SK-N-SH (cell line): ENCODE data around the gene SLC25A25. TPM values are rescaled to one million over a fixed set of nuclear protein-coding genes. Genes with fewer than 3 reads are reported as not detected.

Source experiments
- CTCF ChIA-PET: fragments of 300-600, 350-600 bp; formaldehyde crosslinking; extraction: SDS; loops from one replicate; lab custom pipeline; 2021; lab: Yijun Ruan, JAX
- POLR2A ChIA-PET: fragments of 350-600 bp; sonication (Branson Sonifier 250); formaldehyde crosslinking; extraction: SDS; loops from one replicate; lab custom pipeline; 2020; ENCODE audit warnings: antibody characterized with exemption, inconsistent platforms; lab: Yijun Ruan, JAX
- DNase-seq: peaks from one replicate; pipeline ENCODE4 v3.0.0; 2012
- H2AFZ ChIP-seq: fragments of 200-600 bp; sonication (generic); 2 replicates; pipeline ENCODE4 v1.8.1; 2016; ENCODE audit warnings: antibody characterized with exemption, mild to moderate bottlenecking, low read depth
- H3F3A ChIP-seq: fragments of 200-600 bp; sonication (generic); replicated peaks from 2 replicates; pipeline ENCODE3; 2016; ENCODE audit warnings: antibody characterized with exemption, mild to moderate bottlenecking; ENCODE audit not compliant: insufficient read depth
- H3K27ac ChIP-seq, 2 experiments: fragments of 200-500 bp in 1 of 2; fragments of 200-600 bp in 1 of 2; sonication (Bioruptor generic) in 1 of 2; sonication (generic), shearing (Covaris generic) in 1 of 2; 2 replicates each; pipeline versions ENCODE4 v1.5.1 to v1.6.1; 2014 to 2016; ENCODE audit warnings: low read depth in 2 of 2, inconsistent platforms in 1 of 2, low read length in 1 of 2, mild to moderate bottlenecking in 1 of 2, mixed read lengths in 1 of 2
- H3K27me3 ChIP-seq: fragments of 200-600 bp; sonication (generic), shearing (Covaris generic); 2 replicates; pipeline ENCODE4 v1.6.1; 2016; ENCODE audit warnings: mixed run types; ENCODE audit not compliant: insufficient read depth
- H3K36me3 ChIP-seq, 2 experiments: fragments of 200-500 bp in 1 of 2; fragments of 200-600 bp in 1 of 2; sonication (Bioruptor generic) in 1 of 2; sonication (generic) in 1 of 2; replicated peaks in 1 of 2; 2 replicates each; pipeline versions ENCODE3 to v1.5.1; 2014 to 2016; ENCODE audit warnings: low read length in 1 of 2, mild to moderate bottlenecking in 1 of 2; ENCODE audit not compliant: insufficient read depth in 2 of 2, control insufficient read depth in 1 of 2
- H3K4me1 ChIP-seq, 2 experiments: fragments of 200-500 bp in 1 of 2; fragments of 200-600 bp in 1 of 2; sonication (Bioruptor generic) in 1 of 2; sonication (generic), shearing (Covaris generic) in 1 of 2; 2 replicates each; pipeline versions ENCODE4 v1.5.1 to v1.6.1; 2014 to 2016; ENCODE audit warnings: low read depth in 1 of 2, low read length in 1 of 2, mixed run types in 1 of 2; ENCODE audit not compliant: insufficient read depth in 2 of 2, control insufficient read depth in 1 of 2
- H3K4me2 ChIP-seq: fragments of 200-600 bp; sonication (generic), shearing (Covaris generic); 2 replicates; pipeline ENCODE4 v1.6.1; 2017; ENCODE audit warnings: mixed run types
- H3K4me3 ChIP-seq, 2 experiments: fragments of 200-500 bp in 1 of 2; fragments of 200-600 bp in 1 of 2; sonication (Bioruptor generic) in 1 of 2; sonication (generic), shearing (Covaris generic) in 1 of 2; 2 replicates each; pipeline versions ENCODE4 v1.5.1 to v1.8.1; 2014 to 2016; ENCODE audit warnings: low read depth in 2 of 2, inconsistent platforms in 1 of 2, low read length in 1 of 2, mild to moderate bottlenecking in 1 of 2, mixed read lengths in 1 of 2, moderate library complexity in 1 of 2
- H3K79me2 ChIP-seq: fragments of 200-600 bp; sonication (generic); 2 replicates; pipeline ENCODE4 v1.8.1; 2017; ENCODE audit warnings: mild to moderate bottlenecking; ENCODE audit not compliant: insufficient read depth
- H3K9ac ChIP-seq: fragments of 200-600 bp; sonication (generic); 2 replicates; pipeline ENCODE4 v1.6.1; 2017; ENCODE audit warnings: mixed run types
- H3K9me2 ChIP-seq: fragments of 200-600 bp; sonication (generic); 2 replicates; pipeline ENCODE4 v1.6.1; 2017; ENCODE audit warnings: mixed run types
- H3K9me3 ChIP-seq: fragments of 200-600 bp; sonication (generic); 2 replicates; pipeline ENCODE4 v1.6.1; 2017; ENCODE audit warnings: mixed run types, mild to moderate bottlenecking, moderate library complexity
- H4K20me1 ChIP-seq: fragments of 200-600 bp; sonication (generic); 2 replicates; pipeline ENCODE4 v1.6.1; 2017; ENCODE audit warnings: mild to moderate bottlenecking, mixed run types; ENCODE audit not compliant: insufficient read depth
- CHD2 ChIP-seq: fragments of 150-350 bp; IDR thresholded peaks from 2 replicates; pipeline ENCODE4 v1.6.1; 2018; ENCODE audit warnings: low read length; ENCODE audit not compliant: partially characterized antibody
- ELF1 ChIP-seq: IDR thresholded peaks from 2 replicates; pipeline ENCODE4 v1.4.0; 2012
- EZH2phosphoT487 ChIP-seq: fragments of 200-600 bp; sonication (generic); IDR thresholded peaks from 2 replicates; pipeline ENCODE4 v1.6.1; 2017; ENCODE audit warnings: low read depth, mixed run types, mild to moderate bottlenecking, antibody characterized with exemption, moderate library complexity, borderline replicate concordance
- FOSL2 ChIP-seq: IDR thresholded peaks from 2 replicates; pipeline ENCODE4 v1.4.0; 2012; ENCODE audit warnings: low read depth, mild to moderate bottlenecking, moderate library complexity, borderline replicate concordance
- NFIC ChIP-seq: IDR thresholded peaks from 2 replicates; pipeline ENCODE4 v1.4.0; 2012; ENCODE audit warnings: borderline replicate concordance
- RAD21 ChIP-seq: IDR thresholded peaks from 2 replicates; pipeline ENCODE4 v1.6.1; 2012; ENCODE audit warnings: mild to moderate bottlenecking, low read length
- SIN3A ChIP-seq: IDR thresholded peaks from 2 replicates; pipeline ENCODE4 v1.6.1; 2012; ENCODE audit warnings: low read depth, mild to moderate bottlenecking, low read length, moderate library complexity, borderline replicate concordance
- TEAD4 ChIP-seq: IDR thresholded peaks from 2 replicates; pipeline ENCODE4 v1.4.0; 2012; ENCODE audit warnings: mild to moderate bottlenecking, borderline replicate concordance; ENCODE audit not compliant: insufficient read depth
- ZBTB33 ChIP-seq: IDR thresholded peaks from 2 replicates; pipeline ENCODE4 v1.4.0; 2012; ENCODE audit warnings: low read depth, borderline replicate concordance
- WGBS: methylation state at CpG from one replicate; pipeline ENCODE4 v1.1.6; 2017; ENCODE audit warnings: low lambda C conversion rate; 5-methylcytosine and 5-hydroxymethylcytosine counted together
- polyA plus RNA-seq, 3 experiments: library from polyadenylated mRNA; depleted of rRNA; stranded (reverse); fragments of >200 nt; gene quantifications; 2 replicates each; pipeline ENCODE4 v1.2.3, GENCODE V29; 2012

The SLC25A25 gene
- polyA plus RNA-seq, 1 of the 3 experiments (the other 2 are of a cell fraction), result 12.1 TPM

GRCh38 chr9:128149001-128149701 lies 81.1 kb downstream of the SLC25A25 start, which contains the start of gene LCN2:
TSS of gene LCN2 (plus strand) at chr9:128149453. CDS start at chr9:128149526, 73 bp downstream.
- H3K27me3 ChIP-seq, result no peaks in the 10 kb centered on the region
- CTCF ChIA-PET, result interaction anchor here (4.4 kb wide), 1 partner anchor 32 kb away, joined by 20 read pairs; no protein-coding TSS in a partner anchor
- no peak within 1 kb of the TSS for H3K4me3 ChIP-seq
- H3K79me2 ChIP-seq, result no peaks in the 10 kb centered on the region
- DNase-seq, result no peak
- H3K36me3 ChIP-seq, result no peaks in the 10 kb centered on the region
- H2AFZ ChIP-seq, result no peak within 1 kb of the TSS
- H3K4me1 ChIP-seq, result no peaks in the 10 kb centered on the region; a peak in 1 of 4 replicates
- H3K9ac ChIP-seq, result no peak within 1 kb of the TSS
- no peak within 1 kb of the TSS for H3K4me2 ChIP-seq
- H4K20me1 ChIP-seq, result no peaks in the 10 kb centered on the region
- H3K9me2 ChIP-seq, result no peaks in the 10 kb centered on the region
- no peaks in the 10 kb centered on the region for H3F3A ChIP-seq
- H3K9me3 ChIP-seq, result no peaks in the 10 kb centered on the region
- no peak for TF ChIP-seq RAD21
- no peak for TF ChIP-seq NFIC
- TF ChIP-seq ZBTB33, result no peak
- no peak for TF ChIP-seq FOSL2
- no peak for TF ChIP-seq EZH2phosphoT487
- no peak for TF ChIP-seq TEAD4
- TF ChIP-seq SIN3A, result no peak
- no peak for TF ChIP-seq CHD2
- WGBS, result 86% methylated on average over 8 of the region's 9 CpGs
- H3K27ac ChIP-seq, result no peak within 1 kb of the TSS
- POLR2A ChIA-PET, result no interaction called here

GRCh38 chr9:128149951-128150593 lies 82.0 kb downstream of the SLC25A25 start:
- Histone ChIP-seq H3K9ac (no peak overlapping the region), H3K9me3 (no peaks in the 10 kb centered on the region), H3F3A (no peaks in the 10 kb centered on the region), H3K4me3 (no peak overlapping the region), H3K27me3 (no peaks in the 10 kb centered on the region), H3K36me3 (no peaks in the 10 kb centered on the region), H3K4me2 (no peak overlapping the region), H4K20me1 (no peaks in the 10 kb centered on the region), H2AFZ (no peak overlapping the region), H3K9me2 (no peaks in the 10 kb centered on the region), H3K79me2 (no peaks in the 10 kb centered on the region), H3K4me1 (no peaks in the 10 kb centered on the region; a peak in 1 of 4 replicates), H3K27ac (no peak overlapping the region)
- POLR2A ChIA-PET, result no interaction called here
- CTCF ChIA-PET, result interaction anchor here (1.0 to 4.4 kb wide), 2 partner anchors 33 to 41 kb away, joined by 3 to 20 read pairs; partner anchors contain the start of gene CIZ1
- WGBS, result 80% methylated on average over 11 of the region's 11 CpGs
- no peak for TF ChIP-seq ELF1
- no peak for DNase-seq
